Neural progenitor cell (in vitro differentiated cells): ENCODE data around the gene ARX.

Source experiments
- EZH2 ChIP-seq: fragments of 200-600 bp; sonication (generic); IDR thresholded peaks from 2 replicates; pipeline ENCODE4 v1.6.1; 2017; ENCODE audit warnings: antibody characterized with exemption, mild to moderate bottlenecking, moderate library complexity
- EZH2phosphoT487 ChIP-seq: fragments of 200-600 bp; sonication (generic); IDR thresholded peaks from 2 replicates; pipeline ENCODE4 v1.6.1; 2017; ENCODE audit warnings: antibody characterized with exemption

GRCh38 chrX:24981030-24981429, 34.7 kb downstream of the ARX start:
- no peak for TF ChIP-seq EZH2phosphoT487
- TF ChIP-seq EZH2: no peak
